Breast epithelium (tissue), 4 donors: ENCODE data around the gene SH3GL2. TPM values are rescaled to one million over a fixed set of nuclear protein-coding genes. Genes with fewer than 3 reads are reported as not detected.

Source experiments
- DNase-seq, 2 donors: peaks; one replicate each; pipeline ENCODE4 v3.0.0-alpha.2; 2019; ENCODE audit warnings: low spot score in 2 of 2
- H3K27ac ChIP-seq, 2 donors: fragments of 200-600 bp; sonication (generic) in 1 of 2; one replicate each; pipeline ENCODE4 v1.5.1; 2016 to 2019; ENCODE audit warnings: mild to moderate bottlenecking in 1 of 2
- H3K27me3 ChIP-seq, 2 donors: fragments of 200-600 bp; sonication (generic) in 1 of 2; one replicate each; pipeline versions ENCODE4 v1.5.1 to v1.6.0; 2017 to 2019; ENCODE audit warnings: control low read depth in 1 of 2, mild to moderate bottlenecking in 1 of 2
- H3K36me3 ChIP-seq: fragments of 200-600 bp; one replicate; pipeline ENCODE4 v1.5.1; 2019
- H3K4me1 ChIP-seq, 2 donors: fragments of 200-600 bp; sonication (generic); one replicate each; pipeline ENCODE4 v1.5.1; 2016 to 2019; ENCODE audit warnings: control low read depth in 1 of 2
- H3K4me3 ChIP-seq, 3 donors: fragments of 200-600 bp; sonication (generic); 1 replicate in 2 of 3; 2 replicates in 1 of 3; pipeline ENCODE4 v1.5.1; 2016 to 2019; ENCODE audit warnings: mild to moderate bottlenecking in 3 of 3, moderate library complexity in 2 of 3
- H3K9me3 ChIP-seq, 2 donors: fragments of 200-600 bp; sonication (generic) in 1 of 2; one replicate each; pipeline ENCODE4 v1.5.1; 2016 to 2019; ENCODE audit warnings: control low read depth in 1 of 2
- CTCF ChIP-seq, 3 donors: fragments of 450-650 bp; IDR thresholded peaks; one replicate each; pipeline ENCODE4 v1.5.1; 2016 to 2017; ENCODE audit warnings: antibody characterized with exemption in 3 of 3, mild to moderate bottlenecking in 3 of 3, moderate library complexity in 3 of 3
- POLR2A ChIP-seq: fragments of 450-650 bp; IDR thresholded peaks from one replicate; pipeline ENCODE4 v1.6.1; 2016; ENCODE audit warnings: antibody characterized with exemption, mild to moderate bottlenecking, moderate library complexity
- POLR2AphosphoS5 ChIP-seq, 3 donors: sonication (generic); formaldehyde crosslinking; IDR thresholded peaks; one replicate each; pipeline ENCODE4 v1.6.1; 2017; ENCODE audit warnings: antibody characterized with exemption in 3 of 3
- intact Hi-C: fragments of 100-400 bp; cut with DNase I; formaldehyde crosslinking; loops from one replicate; pipeline ENCODE4 v1.15.1; 2023; ENCODE audit warnings: low total_unique reads
- total RNA-seq, 3 donors: library from RNA; depleted of rRNA; stranded (reverse); fragments of >200 nt; gene quantifications; one replicate each; pipeline ENCODE4 v1.1.0, GENCODE V29; 2016

The SH3GL2 gene
- total RNA-seq, 3 donors from 2014 or later: under 0.01 to 0.16 TPM; not detected in 1

GRCh38 chr9:17829812-17830385 lies 251.0 kb downstream of the SH3GL2 start:
- DNase-seq: no peak
- no peaks in the 10 kb centered on the region for H3K9me3 ChIP-seq
- no peaks in the 10 kb centered on the region for H3K4me1 ChIP-seq
- TF ChIP-seq CTCF (IDR thresholded peaks at IDR 0.05): no peak
- H3K27me3 ChIP-seq: no peaks in the 10 kb centered on the region
- no peaks in the 10 kb centered on the region for H3K36me3 ChIP-seq
- H3K4me3 ChIP-seq: no peak overlapping the region
- intact Hi-C loops: no loop called here
- no peak overlapping the region for H3K27ac ChIP-seq

GRCh38 chr9:17832812-17833211 lies 253.9 kb downstream of the SH3GL2 start:
- no peaks in the 10 kb centered on the region for H3K27me3 ChIP-seq
- H3K4me3 ChIP-seq: no peak overlapping the region
- TF ChIP-seq POLR2A (no peak), CTCF (IDR thresholded peaks at IDR 0.05) (no peak), POLR2AphosphoS5 (IDR thresholded peaks at IDR 0.05) (no peak)
- no peaks in the 10 kb centered on the region for H3K36me3 ChIP-seq
- DNase-seq: no peak
- H3K27ac ChIP-seq: no peak overlapping the region
- intact Hi-C loops: no loop called here
- H3K4me1 ChIP-seq: no peaks in the 10 kb centered on the region
- H3K9me3 ChIP-seq: no peaks in the 10 kb centered on the region

- Histone ChIP-seq H3K27ac (no peak overlapping the region), H3K4me1 (no peaks in the 10 kb centered on the region), H3K27me3 (no peaks in the 10 kb centered on the region), H3K36me3 (no peaks in the 10 kb centered on the region), H3K9me3 (no peaks in the 10 kb centered on the region), H3K4me3 (no peak overlapping the region)
- TF ChIP-seq POLR2A: no peak
- TF ChIP-seq POLR2AphosphoS5 (IDR thresholded peaks at IDR 0.05): no peak
- no peak for TF ChIP-seq CTCF (IDR thresholded peaks at IDR 0.05)
- no peak for DNase-seq
- intact Hi-C loops: no loop called here
These were observed 255.0 kb downstream of the SH3GL2 start for GRCh38 chr9:17833846-17834245.

- H3K36me3 ChIP-seq: no peaks in the 10 kb centered on the region
- no peaks in the 10 kb centered on the region for H3K27me3 ChIP-seq
- intact Hi-C loops: no loop called here
- H3K4me3 ChIP-seq: no peak overlapping the region
- TF ChIP-seq CTCF (IDR thresholded peaks at IDR 0.05) (no peak), POLR2A (no peak), POLR2AphosphoS5 (IDR thresholded peaks at IDR 0.05) (no peak)
- no peak for DNase-seq
- H3K27ac ChIP-seq: no peak overlapping the region
- no peaks in the 10 kb centered on the region for H3K9me3 ChIP-seq
- H3K4me1 ChIP-seq: no peaks in the 10 kb centered on the region
These were observed 259.1 kb downstream of the SH3GL2 start for GRCh38 chr9:17837965-17838364.

- no peaks in the 10 kb centered on the region for H3K36me3 ChIP-seq
- no peaks in the 10 kb centered on the region for H3K9me3 ChIP-seq
- no peaks in the 10 kb centered on the region for H3K4me1 ChIP-seq
- no peak overlapping the region for H3K4me3 ChIP-seq
- no peak for DNase-seq
- TF ChIP-seq CTCF (IDR thresholded peaks at IDR 0.05) (no peak), POLR2A (no peak), POLR2AphosphoS5 (IDR thresholded peaks at IDR 0.05) (no peak)
- no peaks in the 10 kb centered on the region for H3K27me3 ChIP-seq
- intact Hi-C loops: no loop called here
- no peak overlapping the region for H3K27ac ChIP-seq
These were observed 260.9 kb downstream of the SH3GL2 start for GRCh38 chr9:17839776-17840175.
